GM12891 (cell line): ENCODE data around the gene SLC25A26.

Experiments
- DNase-seq: peaks from one replicate; pipeline ENCODE4 v3.0.0; 2011; ENCODE audit warnings: low spot score; ENCODE audit not compliant: insufficient read length
- FAIRE-seq: peaks from 2 replicates; lab custom pipeline; 2011; peaks lifted over from hg19 to GRCh38; lab: Jason Lieb, UNC
- PAX5 ChIP-seq: IDR thresholded peaks from 2 replicates; pipeline ENCODE4 v1.6.1; 2011; ENCODE audit warnings: low read length, moderate library complexity, mild to moderate bottlenecking; ENCODE audit not compliant: insufficient read depth, severe bottlenecking
- POLR2A ChIP-seq: IDR thresholded peaks from 2 replicates; pipeline ENCODE4 v1.6.1; 2011; ENCODE audit warnings: low read depth, low read length, control low read depth
- POLR2AphosphoS5 ChIP-seq: IDR thresholded peaks from 2 replicates; pipeline ENCODE4 v1.6.1; 2011; ENCODE audit warnings: low read depth, low read length, control low read depth
- POU2F2 ChIP-seq: IDR thresholded peaks from 2 replicates; pipeline ENCODE4 v1.6.1; 2011; ENCODE audit warnings: low read depth, mild to moderate bottlenecking, control low read depth, low read length, moderate library complexity
- SPI1 ChIP-seq: IDR thresholded peaks from 2 replicates; pipeline ENCODE4 v1.6.1; 2011; ENCODE audit warnings: low read depth, low read length, control low read depth
- TAF1 ChIP-seq: IDR thresholded peaks from 2 replicates; pipeline ENCODE4 v1.6.1; 2011; ENCODE audit warnings: low read depth, low read length, control low read depth

The SLC25A26 gene

DNA sequence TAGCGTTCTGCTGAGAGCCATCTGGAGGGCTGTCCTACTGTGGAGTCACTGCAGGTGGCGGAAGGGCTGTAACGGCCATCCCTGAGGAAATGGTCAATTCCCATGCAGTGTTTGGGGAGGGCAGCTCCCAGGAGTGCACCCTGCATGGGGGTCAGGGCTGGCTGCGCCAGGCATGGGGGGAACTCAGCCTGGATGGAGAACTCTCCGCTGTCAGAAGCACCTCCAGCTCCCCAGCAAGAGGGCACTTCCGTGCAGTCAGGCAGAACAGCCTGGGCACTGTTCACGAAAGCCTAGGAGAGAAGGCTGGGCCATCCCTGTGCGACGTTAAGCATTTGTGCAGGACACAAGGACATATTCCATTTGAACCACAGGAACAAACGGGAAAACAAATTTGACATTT is 174.8 kb downstream of the SLC25A26 start:
- FAIRE-seq (no peak), DNase-seq (no peak)
- TF ChIP-seq POLR2A (no peak), SPI1 (no peak), POLR2AphosphoS5 (no peak), POU2F2 (no peak), TAF1 (no peak), PAX5 (no peak)

DNA sequence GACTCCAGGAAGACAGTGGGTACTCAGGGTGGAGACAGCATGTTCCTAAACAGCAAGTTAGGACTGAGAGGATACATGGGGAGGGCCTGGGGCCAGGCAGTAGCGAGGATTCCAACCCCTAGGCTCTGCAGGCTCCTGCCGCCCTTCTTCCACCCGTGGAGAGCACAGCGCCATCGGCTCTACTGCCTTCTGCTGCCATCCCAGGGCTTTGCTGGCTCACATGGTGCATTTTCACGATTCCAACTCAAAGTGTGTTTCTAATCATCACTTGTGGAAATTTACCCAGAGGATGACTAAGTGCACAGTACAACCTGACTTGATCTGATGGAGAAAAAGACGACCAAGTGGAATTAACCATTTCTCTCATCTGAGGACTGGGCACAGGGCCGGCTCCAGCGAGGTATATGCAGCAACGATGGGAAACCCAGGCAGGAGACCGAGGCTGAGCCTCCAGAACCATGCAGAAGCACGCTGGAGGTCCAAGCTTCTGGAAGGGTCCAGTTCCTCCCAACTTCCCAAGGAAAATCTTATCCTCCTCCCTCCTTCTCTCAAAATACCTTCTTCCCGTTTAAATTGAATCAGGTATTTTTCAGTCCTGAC is 175.5 kb downstream of the SLC25A26 start:
- TF ChIP-seq POLR2AphosphoS5 (no peak), POLR2A (no peak), PAX5 (no peak), TAF1 (no peak), SPI1 (no peak), POU2F2 (no peak)
- FAIRE-seq (no peak), DNase-seq (no peak)

DNA sequence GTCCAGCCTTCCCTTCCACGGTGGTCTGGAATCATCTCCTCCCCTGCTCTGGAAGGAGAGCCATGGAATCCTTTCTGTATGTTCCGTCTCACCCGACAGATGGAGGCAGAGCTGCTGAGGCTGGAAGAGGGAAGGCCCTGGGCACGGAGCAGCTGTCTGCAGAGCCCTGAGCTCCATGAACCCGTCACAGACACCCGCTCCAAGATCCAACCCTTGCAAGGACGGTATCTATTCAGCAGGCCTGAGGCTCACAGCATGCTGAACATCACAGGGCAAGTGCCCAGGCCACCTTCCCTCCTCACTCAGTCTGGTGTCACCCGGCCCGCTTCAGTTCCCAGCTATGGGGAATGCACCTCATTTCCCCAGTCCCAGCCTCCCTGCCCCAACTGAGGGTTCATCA is 176.1 kb downstream of the SLC25A26 start:
- DNase-seq: no peak
- no peak for TF ChIP-seq SPI1
- no peak for FAIRE-seq

DNA sequence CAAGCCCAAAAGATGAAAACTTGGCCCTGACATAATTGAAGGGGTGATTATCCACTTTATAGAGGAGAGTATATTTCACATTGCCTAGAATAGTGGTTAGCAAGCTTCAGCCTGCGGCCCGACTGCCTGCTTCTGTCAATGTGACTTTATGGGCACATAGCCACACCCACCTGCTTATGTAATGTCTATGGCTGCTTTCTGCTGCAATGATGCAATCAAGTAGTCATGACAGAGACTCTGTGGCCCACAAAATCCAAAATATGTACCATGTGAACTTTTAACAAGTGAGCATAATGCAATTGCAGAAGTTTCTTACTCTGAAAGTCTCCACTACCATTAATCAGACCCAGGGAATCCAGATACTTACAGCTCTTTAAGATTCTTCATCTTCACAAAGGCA is 176.9 kb downstream of the SLC25A26 start:
- FAIRE-seq: no peak
- DNase-seq: no peak
- no peak for TF ChIP-seq POLR2A
- TF ChIP-seq TAF1: no peak
- TF ChIP-seq PAX5: no peak
- no peak for TF ChIP-seq POU2F2
- no peak for TF ChIP-seq POLR2AphosphoS5
- TF ChIP-seq SPI1: no peak

DNA sequence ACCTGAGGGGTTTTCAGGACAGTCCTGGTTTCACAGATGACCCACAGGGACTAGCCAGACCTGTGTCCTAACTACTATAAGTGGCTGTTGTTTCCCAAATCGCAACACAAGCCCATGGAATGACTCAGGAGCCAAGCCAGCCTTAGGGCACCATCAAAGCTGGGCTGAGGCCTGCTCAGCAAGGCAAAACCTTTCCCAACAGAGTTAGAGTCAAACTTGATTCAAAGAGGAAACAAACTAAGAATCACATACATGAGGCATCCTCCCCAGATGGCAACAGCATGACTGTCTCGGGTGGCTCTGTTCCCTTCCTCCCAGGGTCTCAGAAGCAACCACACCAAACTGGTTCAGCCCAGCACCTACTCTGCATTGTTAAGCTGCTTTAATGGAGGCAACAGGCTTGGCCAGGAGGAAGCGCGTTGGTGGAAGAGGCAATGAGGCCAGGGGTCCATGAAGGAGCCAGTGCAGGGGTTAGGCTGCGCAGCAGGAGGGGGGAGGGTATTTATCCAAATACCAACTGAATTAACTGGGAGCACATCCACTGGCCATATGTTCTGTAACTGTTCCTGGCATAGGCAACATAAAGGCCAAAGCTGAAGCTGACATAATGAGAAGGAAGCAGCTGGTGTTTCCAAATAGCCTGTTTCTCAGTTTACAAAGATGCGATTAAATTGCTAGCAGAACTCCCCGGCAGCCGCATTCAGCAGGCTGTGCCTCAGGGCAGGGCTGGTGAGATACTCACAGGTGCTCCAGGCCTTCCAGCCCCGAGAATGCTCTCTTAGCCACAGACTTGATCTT is 177.6 kb downstream of the SLC25A26 start:
- TF ChIP-seq POU2F2 (no peak), POLR2AphosphoS5 (no peak), SPI1 (no peak), PAX5 (no peak), TAF1 (no peak), POLR2A (no peak)
- FAIRE-seq (no peak), DNase-seq (no peak)

DNA sequence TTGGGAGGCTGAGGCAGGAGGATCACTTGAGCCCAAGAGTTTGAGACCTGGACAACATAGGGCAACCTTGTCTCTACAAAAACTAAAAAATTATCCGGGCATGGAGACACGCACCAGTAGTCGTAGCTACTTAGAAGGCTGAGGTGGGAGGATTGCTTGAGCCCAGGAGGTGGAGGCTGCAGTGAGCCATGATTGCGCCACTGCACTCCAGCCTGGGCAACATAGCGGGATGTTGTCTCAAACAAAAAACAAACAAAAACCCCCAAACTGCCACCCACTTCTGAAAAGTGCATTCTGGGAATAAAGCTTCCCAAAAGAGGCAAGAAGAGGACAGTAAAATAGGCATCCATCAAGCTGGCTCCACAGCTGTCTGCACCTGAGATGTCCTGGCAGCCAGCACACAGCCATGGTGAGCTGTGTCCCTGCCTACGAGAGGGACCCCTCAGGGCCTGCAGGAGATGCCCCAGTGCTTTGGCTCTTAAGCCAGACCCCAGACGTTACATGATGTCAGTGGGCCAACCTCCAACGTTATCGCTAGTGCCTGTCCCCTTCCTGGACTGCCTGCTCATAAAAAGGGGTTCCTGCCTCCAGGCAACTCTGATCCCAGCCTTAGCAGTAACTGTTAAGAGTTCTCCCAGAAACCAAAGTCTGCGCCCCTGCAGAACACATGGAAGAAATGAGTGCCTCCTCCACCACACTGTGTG is 178.9 kb downstream of the SLC25A26 start:
- no peak for FAIRE-seq
- TF ChIP-seq SPI1: no peak
- no peak for TF ChIP-seq POLR2A
- TF ChIP-seq PAX5: no peak
- TF ChIP-seq POU2F2: no peak
- TF ChIP-seq POLR2AphosphoS5: no peak
- no peak for TF ChIP-seq TAF1

DNA sequence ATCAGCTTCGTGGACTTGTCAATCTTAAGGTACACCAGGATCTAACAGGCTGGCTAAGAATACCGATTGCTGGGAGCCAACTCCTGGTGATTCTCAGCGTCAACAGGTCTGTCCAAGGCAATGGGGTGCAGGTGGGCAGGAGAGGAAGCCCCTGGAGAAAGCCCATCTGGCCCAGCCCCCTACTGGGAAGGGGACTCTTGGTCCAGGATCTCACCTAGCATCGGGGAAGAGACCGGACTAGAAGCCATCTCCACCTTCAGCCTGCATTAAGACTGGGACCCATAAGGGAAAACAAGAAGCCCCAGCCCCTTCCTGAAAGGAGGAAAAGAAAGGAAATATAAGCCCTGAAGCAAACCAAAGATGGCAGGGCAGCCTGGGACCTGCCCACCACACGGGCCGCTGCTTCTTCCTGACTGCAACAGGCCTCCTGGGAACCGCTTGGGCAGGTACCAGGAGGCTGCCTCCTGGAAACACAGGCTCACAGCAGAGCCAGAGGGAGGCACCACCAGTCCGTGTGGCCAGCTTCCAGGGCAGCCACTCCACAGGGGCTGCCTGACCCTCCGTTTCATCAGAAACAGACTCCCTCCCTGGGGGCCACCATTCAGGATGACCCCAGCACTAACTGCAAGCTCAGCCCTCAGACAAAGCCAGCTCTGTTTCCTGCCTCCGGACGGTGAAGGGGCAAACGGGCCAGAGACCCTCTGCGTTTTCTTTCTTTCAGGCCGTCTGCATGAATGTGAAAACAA is 179.8 kb downstream of the SLC25A26 start:
- no peak for FAIRE-seq
- no peak for TF ChIP-seq POU2F2
- TF ChIP-seq SPI1: no peak
- no peak for TF ChIP-seq POLR2A
- TF ChIP-seq TAF1: no peak
- TF ChIP-seq POLR2AphosphoS5: no peak
- TF ChIP-seq PAX5: no peak
- no peak for DNase-seq

More for the DNA sequence above, 178.9 kb downstream of the SLC25A26 start:
- no peak for DNase-seq

DNA sequence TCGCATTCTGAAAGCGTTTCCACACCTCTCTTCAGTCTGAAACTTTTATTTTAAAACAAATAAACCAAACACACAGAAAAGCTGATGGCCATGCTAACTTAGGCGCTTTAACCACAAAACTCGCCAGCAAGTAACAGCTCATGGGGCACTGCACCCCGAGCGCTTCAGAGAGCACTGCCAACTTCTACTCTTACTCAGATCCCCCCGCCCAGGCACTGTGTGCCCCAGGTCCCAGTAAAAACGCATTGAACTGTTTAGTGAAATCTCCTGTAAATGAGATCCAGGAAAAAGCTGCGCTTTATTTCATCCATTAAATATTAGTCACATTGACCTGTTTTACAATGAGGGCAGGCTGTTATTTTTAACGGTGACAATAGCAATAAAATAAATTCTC is 180.4 kb downstream of the SLC25A26 start:
- DNase-seq: no peak
- TF ChIP-seq POLR2A (no peak), SPI1 (no peak), POLR2AphosphoS5 (no peak), PAX5 (no peak), TAF1 (no peak), POU2F2 (no peak)
- FAIRE-seq: no peak
